ENCODE data around the gene SIGLEC8.
"Not testable (repeated sequence)": the region's sequence is repeated elsewhere in the genome, so short reads cannot be mapped to it uniquely, and the experiment has no call there.

The SIGLEC8 gene

DNA sequence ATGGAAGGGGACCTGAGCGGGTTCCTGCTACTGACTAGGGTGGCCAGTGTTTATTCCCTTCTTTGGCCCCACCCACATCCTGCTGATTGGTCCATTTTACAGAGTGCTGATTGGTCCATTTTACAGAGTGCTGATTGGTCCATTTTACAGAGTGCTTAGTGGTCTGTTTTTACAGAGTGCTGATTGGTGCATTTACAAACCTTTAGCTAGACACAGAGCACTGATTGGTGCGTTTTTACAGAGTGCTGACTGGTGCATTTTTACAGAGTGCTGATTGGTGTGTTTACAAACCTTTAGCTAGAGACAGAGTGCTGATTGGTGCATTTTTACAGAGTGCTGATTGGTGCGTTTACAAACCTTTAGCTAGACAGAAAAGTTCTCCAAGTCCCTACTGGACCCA, 10.7 kb downstream of the SIGLEC8 start:
- not testable (repeated sequence) for DNase-seq (ENCODE audit: low read depth in 2 of 2)

DNA sequence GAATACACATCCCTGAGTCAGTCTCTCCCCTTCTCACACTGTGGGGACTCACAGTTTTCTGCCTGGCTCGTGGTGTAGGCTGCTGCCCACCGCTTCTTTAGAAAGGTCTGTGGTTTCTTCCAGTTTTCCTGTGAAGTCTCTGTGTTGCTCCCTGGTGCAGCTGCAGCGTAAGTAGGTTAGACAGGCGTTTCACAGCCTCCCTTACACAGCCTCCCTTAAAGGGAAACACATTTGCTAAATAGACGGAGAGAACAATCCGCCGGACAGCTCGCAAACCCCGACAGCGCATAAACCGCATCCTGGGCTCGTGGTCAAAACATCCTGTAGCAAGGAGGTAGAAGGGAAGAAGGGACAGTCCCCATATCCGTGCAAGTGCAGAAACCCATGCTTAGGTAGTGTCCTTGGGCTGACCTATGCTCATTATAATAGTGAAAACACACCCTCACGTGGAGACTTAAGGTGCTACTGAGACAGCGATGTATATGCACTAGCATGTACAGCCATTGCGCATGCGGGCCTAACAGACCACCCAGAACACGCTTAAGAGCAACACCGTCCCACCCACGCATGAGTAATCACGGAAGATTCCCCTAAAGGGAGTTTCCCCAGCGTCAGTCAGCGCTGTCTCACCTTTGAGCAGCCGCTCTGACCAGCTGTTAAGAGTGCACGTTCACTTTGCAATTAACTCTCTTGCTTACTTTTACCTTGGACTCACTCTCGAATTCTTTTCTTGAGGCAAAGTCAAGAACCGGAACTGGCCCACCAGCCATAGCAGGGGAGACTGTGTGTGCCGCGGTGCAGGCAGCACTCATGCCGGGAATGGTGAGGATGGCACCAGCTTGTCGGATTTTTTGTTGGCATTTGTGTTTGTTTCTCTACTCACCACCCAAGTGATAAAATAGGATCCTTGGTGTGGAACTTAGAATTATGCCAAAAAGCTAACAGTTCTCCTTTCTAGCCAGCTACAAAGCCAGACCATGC, 16.6 kb downstream of the SIGLEC8 start:
- DNase-seq (ENCODE audit: low read depth in 2 of 2) = peak; percentile 89 to 90

DNA sequence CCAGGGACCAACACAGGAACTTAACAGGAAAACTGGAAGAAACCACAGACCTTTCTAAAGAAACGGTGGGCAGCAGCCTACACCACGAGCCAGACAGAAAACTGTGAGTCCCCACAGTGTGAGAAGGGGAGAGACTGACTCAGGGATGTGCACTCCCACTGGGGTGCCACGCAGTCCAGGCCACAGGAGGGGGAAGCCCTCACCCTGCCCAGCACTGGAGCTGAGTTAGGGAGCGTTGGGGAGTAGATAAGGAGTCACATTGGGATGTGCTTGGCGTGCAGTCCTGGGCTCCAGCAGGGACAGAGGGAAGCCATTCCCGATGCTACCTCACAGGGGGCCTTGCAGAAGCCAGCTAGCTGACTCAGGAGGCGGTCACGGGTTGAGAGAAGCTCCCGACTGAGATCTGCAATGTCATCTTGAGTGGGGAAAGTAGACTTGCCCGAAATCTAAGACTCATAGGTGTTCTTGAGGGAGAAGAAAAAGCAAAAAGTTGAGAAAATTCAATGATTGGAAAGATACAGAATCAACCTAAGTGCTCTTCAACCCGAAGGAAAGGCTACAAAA, 17.3 kb downstream of the SIGLEC8 start:
- DNase-seq (ENCODE audit: low read depth in 2 of 2) = peak; percentile 57 to 72

DNA sequence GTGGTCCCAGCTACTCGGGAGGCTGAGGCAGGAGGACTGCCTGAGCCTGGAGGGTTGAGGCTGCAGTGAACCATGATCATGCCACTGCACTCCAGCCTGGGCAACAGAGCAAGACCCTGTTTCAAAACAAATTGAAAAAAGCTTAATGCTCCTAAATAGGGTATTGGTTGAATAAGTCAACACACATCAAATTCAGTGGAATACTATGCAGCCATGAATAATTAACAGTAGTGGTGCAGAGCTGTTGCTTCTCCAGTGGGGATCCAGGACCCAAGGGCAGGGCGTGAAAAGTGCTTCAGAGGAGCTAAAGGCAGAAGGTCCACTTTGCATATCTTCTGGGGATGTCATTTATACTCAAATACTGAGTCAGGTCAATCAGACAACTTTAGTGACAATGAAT, 18.2 kb downstream of the SIGLEC8 start:
- DNase-seq (ENCODE audit: low read depth in 2 of 2) = no peak

DNA sequence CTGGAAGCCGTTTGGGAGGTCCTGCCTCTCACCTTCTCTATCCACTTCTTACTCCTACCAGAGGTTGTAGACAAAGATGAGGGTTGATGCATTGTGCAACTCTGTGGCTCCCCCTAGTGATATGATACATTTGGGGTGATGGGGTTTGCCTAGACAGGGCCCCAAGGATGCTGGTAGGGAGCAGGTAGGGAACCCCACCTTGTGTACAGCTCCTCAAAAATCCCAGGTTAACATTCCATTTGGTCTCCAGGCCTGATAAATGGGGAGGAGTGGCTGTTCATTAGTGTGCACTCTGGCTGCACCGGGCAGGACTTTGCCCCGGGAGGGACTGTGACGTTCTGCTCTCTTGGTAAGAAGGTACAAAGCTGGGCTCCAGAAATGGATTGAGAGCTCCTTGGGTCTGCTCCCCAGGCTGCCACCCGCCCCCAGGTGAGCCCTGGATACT, 19.2 kb downstream of the SIGLEC8 start:
- DNase-seq (ENCODE audit: low read depth in 2 of 2) = no peak

DNA sequence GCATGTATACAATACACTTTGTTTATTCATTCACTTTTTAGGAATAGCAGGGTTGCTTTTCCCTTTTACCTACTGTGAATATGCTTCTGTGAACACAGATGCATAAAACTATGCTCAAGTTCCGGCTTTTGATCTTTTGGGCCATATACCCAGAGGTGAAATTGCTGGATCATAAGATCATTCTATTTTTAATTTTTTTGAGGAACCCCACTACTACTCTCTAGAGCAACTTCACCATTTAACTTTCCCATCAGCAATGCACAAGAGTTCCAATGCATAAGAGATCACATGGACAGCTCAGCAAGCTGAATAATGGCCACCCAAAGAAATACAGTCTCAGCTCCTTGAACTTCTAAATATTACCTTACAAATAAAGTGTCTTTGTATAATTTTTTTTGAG, 23.8 kb downstream of the SIGLEC8 start:
- DNase-seq (ENCODE audit: low read depth in 2 of 2) = no peak

DNA sequence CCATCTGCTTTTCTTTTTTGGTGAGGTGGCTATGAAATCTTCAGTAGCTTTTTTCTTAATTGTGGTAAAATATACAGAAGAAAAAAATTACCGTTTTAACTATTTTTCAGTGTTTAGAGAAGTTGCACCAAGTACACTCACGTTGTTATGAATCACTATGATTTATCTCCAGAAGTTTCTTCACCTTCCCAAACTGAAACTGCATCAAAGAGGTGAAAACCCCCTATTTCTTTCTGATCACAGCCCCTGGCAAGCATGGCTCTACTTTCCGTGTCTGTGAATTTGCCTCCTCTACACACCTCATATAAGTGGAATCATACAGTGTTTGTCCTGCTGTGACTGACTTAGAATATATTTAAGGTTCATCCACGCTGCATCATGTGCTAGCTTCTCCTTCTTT, 25.2 kb downstream of the SIGLEC8 start:
- DNase-seq (ENCODE audit: low read depth in 2 of 2) = no peak

DNA sequence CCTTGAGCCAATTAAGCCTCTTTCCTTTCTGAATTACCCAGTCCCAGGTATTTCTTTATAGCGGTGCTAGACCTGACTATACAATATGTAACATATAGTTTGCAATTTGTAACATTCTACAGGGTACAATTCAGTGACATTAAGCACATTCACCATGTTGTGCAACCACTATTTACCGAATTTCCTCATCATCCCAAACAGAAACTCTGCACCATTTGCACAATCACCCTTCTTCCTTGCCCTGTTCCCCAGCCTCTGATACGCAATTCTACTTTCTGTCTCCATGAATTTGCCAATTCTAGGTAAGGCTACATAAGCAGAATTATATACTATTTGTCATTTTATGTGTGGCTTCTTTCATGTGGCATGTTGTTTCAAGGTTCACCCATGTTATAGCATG, 27.1 kb downstream of the SIGLEC8 start:
- no peak for DNase-seq (ENCODE audit: low read depth in 2 of 2)

DNA sequence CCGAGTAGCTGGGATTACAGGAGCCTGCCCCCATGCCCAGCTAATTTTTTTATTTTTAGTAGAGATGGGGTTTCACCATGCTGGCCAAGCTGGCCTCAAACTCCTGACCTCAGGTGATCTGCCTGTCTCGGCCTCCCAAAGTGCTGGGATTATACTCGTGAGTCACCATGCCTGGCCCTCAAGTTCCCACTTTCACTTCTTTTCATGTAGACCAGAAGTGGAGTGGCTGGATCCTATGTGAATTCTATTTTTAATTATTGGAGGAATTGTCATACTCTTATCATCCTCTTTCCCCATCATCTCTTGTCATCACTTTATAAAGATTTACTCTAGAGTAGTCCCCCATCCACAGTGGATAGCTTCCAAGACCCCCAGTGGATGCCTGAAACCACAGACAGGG, 28.0 kb downstream of the SIGLEC8 start:
- no peak for DNase-seq (ENCODE audit: low read depth in 2 of 2)

DNA sequence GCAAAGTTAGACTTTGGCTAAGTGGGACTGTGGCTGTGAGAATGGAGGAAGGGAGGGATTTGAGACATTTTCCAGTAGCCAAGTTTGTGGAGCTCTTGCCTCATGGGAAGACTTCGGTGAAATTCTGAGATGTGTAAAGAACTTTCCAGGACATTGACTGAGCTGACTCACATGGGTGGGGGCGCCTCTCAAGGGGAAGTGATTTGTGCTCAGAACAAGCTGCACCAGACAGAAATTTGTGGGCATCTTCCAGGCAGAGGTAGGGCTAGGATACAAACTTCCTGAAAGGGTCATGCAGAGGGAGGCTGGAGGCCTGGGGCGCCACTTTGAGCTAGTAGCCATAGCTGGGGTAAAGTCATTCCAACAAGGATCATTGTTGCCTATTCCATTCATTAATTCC, 31.1 kb downstream of the SIGLEC8 start:
- no peak for DNase-seq (ENCODE audit: low read depth in 2 of 2)

DNA sequence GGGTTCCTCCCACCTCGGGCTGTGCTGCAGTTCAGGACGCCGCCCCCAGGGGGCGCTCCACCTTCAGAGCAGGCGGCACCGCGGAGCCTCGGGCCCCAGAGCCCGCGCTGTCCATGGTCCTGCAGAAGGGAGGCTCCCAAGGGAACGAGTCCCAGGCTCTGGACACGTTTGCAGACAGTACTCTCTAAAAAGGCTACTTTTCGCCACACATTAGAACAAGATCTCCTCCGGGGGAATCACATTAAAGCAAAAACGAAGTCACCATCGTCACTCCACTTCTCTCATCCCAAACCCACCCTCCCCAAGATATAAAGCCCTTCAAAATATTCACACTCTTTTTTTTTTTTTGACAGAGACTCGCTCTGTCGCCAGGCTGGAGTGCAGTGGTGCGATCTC, 36.2 kb downstream of the SIGLEC8 start:
- peak; percentile 68 to 86 for DNase-seq (ENCODE audit: low read depth in 2 of 2)

DNA sequence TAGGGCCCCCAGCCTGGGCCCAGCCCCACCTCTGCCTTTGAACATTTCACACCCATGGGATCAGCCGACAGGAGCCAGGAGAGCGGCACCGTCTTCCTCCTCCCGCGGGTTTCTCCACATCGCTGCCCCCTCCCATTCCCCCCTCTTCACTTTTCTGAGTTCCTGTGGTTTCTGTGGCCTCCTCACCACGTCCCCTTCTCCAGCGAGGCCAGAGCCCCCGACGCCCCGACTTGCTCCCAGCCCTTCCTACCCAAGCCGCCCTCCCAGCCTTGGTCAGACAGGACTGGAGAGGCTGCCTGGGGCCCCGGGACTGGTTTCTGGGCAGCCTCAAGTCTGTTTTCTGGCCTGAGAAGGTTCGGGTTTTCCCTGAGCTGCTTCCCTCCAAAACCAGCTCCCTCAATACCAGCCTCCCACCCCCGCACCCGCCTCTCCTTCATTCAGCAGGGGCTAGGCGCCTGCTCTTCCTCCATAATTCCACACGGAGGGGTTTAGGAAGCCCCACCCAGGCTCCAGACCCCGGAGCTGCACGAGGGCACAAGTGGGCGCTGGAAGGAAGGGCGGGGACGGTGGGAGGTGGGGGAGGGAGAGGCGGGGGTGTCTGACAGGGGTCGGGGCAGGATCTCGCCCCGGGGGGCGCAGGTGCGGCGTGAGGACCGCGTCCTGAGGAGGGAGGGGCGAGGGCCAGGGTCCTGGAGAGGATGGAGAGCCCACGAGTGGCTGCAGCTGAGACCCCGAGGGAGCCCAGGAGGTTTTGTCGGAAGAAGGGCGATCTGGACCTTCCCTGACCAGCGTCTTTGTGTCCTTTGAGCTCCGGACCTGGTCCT, 36.8 kb downstream of the SIGLEC8 start:
- no peak for DNase-seq (ENCODE audit: low read depth in 2 of 2)

DNA sequence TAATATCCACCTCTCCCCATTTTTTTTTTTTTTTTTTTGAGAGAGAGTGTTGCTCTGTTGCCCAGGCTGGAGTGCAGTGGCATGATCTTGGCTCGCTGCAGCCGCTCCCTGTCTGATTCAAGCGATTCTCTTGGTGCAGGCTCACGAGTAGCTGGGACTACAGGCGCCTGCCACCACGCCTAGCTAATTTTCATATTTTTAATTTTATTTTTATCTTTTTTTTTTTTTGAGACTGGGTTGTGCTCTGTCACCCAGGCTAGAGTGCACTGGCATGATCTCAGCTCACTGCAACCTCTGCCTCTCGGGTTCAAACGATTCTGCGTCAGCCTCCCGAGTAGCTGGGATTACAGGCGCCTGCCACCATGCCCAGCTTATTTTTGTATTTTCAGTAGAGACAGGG, 37.7 kb downstream of the SIGLEC8 start:
- DNase-seq (ENCODE audit: low read depth in 2 of 2) = not testable (repeated sequence)

DNA sequence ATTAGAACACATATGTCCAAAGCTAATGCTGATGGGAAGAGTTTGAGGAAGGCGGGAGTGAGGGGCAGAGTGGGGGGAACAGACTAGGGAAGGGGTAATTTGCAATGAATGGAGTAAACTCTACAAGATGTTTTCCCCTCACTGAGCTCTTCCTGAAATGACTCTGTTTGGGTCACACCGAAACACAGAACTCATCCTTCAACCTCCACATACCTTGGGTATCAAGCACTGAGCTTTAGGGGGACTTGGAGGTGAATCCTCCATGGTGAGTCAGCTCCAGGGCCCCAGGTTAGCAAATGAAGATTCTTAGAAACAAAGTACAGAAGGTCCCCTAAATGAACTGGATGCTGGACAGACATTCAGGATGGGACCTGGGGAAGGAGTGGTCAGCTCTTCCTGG, 39.5 kb downstream of the SIGLEC8 start:
- no peak for DNase-seq (ENCODE audit: low read depth in 2 of 2)

DNA sequence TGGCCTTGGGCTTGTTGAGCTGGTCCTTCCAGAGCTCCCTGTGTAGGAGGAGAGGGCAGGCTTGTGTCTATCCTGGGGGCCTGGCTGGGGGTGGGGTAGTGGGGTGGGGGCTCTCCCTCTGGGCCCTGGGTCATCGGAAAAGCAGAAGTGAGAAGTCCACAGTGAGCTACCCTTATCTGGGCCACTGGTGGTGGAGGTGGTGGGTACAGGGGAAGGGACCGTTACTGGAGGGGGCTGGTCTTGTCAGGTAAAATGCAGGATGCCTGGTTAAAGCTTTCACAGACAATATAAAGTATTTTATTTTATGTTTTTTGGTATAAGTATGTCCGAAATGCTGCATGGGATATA, 40.5 kb downstream of the SIGLEC8 start:
- DNase-seq (ENCODE audit: low read depth in 2 of 2) = no peak

DNA sequence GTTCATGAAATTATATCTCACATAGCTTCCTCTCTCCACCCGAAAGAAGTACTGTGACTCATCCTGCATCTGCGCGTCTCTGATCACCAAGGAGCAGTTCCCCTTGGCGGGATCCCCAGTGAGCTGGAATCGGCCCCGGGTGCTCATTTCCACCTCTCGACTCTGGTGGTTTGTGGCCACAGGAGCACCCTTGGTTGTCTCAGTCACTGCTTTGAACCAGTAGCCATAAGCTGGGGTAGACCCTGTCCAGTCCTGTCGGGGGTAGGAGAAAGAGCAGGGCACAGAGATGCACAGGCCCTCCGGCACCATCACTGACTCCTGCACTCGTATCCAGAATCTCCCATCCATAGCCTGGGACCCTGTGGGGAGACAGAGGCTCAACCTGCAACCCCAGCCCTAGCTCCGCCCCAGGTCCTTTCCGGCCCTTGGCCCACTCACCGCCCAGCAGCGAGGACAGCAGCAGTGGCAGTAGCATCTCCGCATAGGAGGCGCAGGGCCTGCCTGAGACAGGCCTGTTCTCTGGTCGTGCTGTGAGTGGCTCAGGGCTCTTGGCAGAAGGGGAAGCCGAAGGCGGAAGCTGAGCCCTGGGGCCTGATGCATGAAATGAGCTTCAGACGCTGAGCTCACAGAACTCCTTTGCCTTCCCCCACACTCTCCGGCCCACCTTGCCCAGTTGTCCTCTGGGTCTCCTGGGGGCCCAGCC, 41.0 kb downstream of the SIGLEC8 start, which contains the start of gene SIGLEC10:
TSS of gene SIGLEC10 (minus strand) at position 536 of the 703 bp plus-strand sequence. CDS start at position 475, 61 bp downstream.
- DNase-seq (ENCODE audit: low read depth in 2 of 2) = no peak

DNA sequence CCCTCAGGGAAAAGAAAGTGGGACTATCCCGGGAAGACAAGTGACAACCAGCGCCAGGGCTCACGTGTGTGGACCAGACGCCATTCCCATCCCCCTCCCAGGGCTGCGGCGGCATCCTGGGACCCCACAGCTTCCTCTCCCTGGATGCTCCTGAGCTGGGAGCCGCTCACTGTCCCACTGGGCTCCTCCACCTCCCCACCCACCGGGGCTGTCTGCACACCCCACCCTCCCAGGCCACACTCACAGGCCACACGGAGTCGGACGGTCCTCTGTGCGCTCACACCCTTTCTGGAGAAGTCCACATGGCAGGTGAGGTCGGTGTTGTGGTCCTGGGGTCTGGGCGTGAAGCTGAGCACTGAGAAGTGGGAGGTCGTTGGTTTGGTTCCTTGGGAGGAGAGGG, 41.8 kb downstream of the SIGLEC8 start:
- DNase-seq (ENCODE audit: low read depth in 2 of 2) = not testable (repeated sequence)

DNA sequence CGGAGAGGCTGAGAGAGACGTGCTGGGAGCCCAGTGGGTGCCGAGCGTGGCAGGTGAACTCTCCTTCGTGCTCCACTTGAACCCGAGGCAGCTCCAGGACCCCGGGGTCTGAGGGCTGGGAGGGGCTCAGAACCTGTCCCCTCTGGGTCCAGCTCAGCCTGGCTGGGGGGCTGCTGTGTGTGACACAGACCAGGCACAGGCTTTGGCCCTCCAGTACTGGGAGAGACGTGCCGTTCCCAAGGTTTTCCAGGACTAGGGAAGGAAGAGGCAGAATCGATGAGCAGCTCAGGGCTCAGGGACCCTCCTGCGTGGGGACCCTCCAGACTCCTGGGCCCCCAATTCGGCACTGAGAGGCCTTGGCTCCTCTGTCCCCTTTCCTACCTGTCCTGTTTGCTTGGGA, 43.1 kb downstream of the SIGLEC8 start:
- no peak for DNase-seq (ENCODE audit: low read depth in 2 of 2)

DNA sequence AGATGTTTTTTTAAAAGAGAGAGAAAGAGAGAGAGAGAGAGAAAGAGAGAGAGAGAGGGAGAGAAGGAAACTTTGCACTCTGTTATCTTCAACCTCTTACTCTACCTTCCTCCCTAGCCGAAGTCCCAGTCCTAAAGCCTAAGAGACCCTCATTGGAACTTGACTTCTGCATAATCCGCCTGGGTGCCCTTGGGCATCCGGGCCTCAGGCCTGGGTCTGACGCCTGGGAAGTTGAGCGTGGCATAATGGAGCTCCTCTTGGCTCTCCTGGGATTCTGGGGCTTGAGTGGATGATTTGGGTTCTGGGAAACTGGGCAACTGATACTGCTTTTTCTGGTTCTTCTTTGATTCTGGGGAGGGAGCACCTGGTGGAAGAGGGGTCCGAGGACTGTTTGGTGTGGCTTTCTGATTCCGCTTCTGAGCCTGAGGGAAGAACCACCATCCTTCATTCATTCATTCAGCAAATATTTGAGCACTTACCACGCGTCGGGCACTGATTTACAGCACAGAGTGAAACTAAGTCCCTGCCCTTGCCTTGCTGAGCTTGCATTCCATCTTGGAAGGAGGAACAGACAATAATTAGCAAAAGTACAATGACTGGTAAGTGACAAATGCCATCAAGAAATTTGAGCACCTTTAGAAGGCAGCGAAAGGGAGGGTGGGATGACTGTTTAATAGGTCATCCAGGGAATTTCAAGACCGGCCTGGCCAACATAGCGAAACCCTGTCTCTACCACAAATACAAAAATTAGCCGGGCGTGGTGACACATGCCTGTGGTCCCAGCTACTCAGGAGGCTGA, 47.1 kb downstream of the SIGLEC8 start:
- no peak for DNase-seq (ENCODE audit: low read depth in 2 of 2)

DNA sequence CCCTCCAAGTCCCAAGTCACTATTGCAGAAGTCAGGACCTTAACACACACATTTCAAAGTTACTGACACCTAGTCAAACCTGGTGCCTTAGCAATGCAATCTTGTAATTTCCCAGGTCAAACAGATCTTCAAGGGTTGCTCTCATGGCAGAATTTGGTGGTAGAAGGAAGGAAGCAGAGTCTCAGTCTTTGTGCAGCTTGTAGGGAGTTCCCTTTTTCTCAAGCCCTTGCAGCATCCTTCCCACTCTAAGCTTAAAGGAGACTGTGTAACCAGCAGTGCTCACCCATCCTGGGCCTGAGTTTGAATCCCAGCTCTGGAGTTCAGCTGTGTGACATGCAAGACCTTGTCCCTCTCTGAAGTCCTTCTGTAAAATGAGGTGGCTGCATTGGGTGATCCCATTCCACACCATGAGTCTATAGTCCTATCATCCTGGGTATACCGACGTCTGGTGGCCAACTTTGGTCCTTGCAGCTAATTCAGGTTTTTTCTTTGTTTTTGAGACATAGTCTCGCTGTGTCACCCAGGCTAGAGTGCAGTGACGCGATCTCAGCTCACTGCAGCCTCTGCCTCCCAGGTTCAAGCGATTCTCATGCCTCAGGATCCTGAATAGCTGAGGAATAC, 50.6 kb downstream of the SIGLEC8 start:
- no peak for DNase-seq (ENCODE audit: low read depth in 2 of 2)
